ENCODE data around the gene TXNDC8. TPM values are rescaled to one million over a fixed set of nuclear protein-coding genes. Genes with fewer than 3 reads are reported as not detected.
A peak's percentile ranks its signal among the peaks of the same experiment; 100 is the strongest.

Gene TXNDC8
- total and polyA plus RNA-seq, 2 of the 13 experiments (the other 11 are each of a cell fraction or from before 2014, with no cell fraction given): not detected

DNA sequence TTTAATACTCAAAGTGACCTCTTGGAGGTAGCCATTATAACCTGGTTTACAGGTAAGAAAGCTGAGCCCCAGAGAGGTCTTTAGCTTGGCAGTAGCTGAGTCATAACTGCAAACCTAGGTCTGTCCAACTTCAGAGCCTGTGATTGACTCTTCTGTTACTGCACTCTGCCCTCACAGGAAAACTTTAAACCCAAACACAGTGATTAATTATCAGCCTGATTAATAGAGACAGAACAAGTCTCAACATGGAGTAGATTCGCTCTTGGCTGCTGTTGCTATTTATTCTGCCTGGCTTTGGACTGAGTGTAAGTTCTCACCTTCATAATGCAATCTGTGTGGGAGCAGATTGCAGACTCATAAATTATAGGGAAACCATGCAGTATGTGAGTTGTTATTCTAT, 53.9 kb downstream of the TXNDC8 start (continued):
- TF ChIP-seq, protein P1, sequence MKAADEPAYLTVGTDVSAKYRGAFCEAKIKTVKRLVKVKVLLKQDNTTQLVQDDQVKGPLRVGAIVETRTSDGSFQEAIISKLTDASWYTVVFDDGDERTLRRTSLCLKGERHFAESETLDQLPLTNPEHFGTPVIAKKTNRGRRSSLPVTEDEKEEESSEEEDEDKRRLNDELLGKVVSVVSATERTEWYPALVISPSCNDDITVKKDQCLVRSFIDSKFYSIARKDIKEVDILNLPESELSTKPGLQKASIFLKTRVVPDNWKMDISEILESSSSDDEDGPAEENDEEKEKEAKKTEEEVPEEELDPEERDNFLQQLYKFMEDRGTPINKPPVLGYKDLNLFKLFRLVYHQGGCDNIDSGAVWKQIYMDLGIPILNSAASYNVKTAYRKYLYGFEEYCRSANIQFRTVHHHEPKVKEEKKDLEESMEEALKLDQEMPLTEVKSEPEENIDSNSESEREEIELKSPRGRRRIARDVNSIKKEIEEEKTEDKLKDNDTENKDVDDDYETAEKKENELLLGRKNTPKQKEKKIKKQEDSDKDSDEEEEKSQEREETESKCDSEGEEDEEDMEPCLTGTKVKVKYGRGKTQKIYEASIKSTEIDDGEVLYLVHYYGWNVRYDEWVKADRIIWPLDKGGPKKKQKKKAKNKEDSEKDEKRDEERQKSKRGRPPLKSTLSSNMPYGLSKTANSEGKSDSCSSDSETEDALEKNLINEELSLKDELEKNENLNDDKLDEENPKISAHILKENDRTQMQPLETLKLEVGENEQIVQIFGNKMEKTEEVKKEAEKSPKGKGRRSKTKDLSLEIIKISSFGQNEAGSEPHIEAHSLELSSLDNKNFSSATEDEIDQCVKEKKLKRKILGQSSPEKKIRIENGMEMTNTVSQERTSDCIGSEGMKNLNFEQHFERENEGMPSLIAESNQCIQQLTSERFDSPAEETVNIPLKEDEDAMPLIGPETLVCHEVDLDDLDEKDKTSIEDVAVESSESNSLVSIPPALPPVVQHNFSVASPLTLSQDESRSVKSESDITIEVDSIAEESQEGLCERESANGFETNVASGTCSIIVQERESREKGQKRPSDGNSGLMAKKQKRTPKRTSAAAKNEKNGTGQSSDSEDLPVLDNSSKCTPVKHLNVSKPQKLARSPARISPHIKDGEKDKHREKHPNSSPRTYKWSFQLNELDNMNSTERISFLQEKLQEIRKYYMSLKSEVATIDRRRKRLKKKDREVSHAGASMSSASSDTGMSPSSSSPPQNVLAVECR (CRISPR knock-in tag; IDR thresholded peaks at IDR 0.05; ENCODE audit: borderline replicate concordance): no peak
- TF ChIP-seq ZNF383 (CRISPR knock-in tag; IDR thresholded peaks at IDR 0.05; ENCODE audit: borderline replicate concordance): no peak
- TF ChIP-seq, protein P2, sequence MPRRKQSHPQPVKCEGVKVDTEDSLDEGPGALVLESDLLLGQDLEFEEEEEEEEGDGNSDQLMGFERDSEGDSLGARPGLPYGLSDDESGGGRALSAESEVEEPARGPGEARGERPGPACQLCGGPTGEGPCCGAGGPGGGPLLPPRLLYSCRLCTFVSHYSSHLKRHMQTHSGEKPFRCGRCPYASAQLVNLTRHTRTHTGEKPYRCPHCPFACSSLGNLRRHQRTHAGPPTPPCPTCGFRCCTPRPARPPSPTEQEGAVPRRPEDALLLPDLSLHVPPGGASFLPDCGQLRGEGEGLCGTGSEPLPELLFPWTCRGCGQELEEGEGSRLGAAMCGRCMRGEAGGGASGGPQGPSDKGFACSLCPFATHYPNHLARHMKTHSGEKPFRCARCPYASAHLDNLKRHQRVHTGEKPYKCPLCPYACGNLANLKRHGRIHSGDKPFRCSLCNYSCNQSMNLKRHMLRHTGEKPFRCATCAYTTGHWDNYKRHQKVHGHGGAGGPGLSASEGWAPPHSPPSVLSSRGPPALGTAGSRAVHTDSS (CRISPR knock-in tag; conservative IDR thresholded peaks at IDR 0.05): no peak
- TF ChIP-seq ZNF589 (CRISPR knock-in tag; conservative IDR thresholded peaks at IDR 0.05): no peak
- TF ChIP-seq KMT2B (CRISPR knock-in tag; IDR thresholded peaks at IDR 0.05): no peak
- TF ChIP-seq CENPT (CRISPR knock-in tag; IDR thresholded peaks at IDR 0.05; ENCODE audit: low read depth): no peak

DNA sequence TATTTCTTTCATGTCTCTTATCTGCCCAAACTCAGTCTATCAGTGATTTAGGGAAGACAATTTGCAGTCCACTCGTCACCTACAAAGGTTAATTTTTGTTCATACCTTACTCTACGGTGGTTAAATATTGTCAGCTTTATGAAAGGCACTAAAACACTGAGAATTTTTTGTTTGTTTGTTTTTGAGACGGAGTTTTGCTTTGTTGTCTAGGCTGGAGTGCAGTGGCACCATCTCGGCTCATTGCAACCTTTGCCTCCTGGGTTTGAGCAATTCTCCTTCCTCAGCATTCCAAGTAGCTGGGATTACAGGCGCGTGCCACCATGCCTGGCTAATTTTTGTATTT, 55.0 kb downstream of the TXNDC8 start:
- ATAC-seq (no peak; the same call in 2 of the 3 replicates), DNase-seq (ENCODE audit: low spot score) (no peak), FAIRE-seq (no peak)
- peaks cover 54% of the 10 kb centered on the region for H3K4me1 ChIP-seq (ENCODE audit: insufficient read depth, low read length)
- ChIA-PET CTCF (ENCODE audit: low intra/inter-chr PET ratio, low total read pairs) (no interaction called here), POLR2A (interaction anchor here (1.3 to 3.4 kb wide), 2 partner anchors 26 to 62 kb away, joined by 3 to 28 read pairs; partner anchors contain the start of gene TXN)
- no peak overlapping the region for H3K27ac ChIP-seq (ENCODE audit: extremely low read length, insufficient read depth, low read length)
- no peaks in the 10 kb centered on the region for H3K36me3 ChIP-seq (replicated peaks in 1 of 2; ENCODE audit: control insufficient read depth in 1 of 2, insufficient read depth in 2 of 2, low read length in 2 of 2)
- no peak overlapping the region; a peak in 2 of 6 replicates for H3K4me3 ChIP-seq (replicated peaks in 1 of 3; ENCODE audit: insufficient read depth in 1 of 3, low read depth in 2 of 3, low read length in 3 of 3)
- intact Hi-C loops (cut with micrococcal nuclease; ENCODE audit: unreplicated experiment): no loop called here
- no peak overlapping the region for H3K9ac ChIP-seq (ENCODE audit: insufficient read depth, low read depth, low read length)
- BruUV-seq (replicated peaks): no TSS peak
- under 1% methylated on average over 6 of the region's 6 CpGs for WGBS (ENCODE audit: low lambda C conversion rate)
- no peaks in the 10 kb centered on the region for H4K20me1 ChIP-seq (ENCODE audit: insufficient read depth, low read length)
- in situ Hi-C loops (cut with HindIII; ENCODE audit: extremely low pct_ligation_motif_present, low pct_unique_long_range_greater_than_20kb): no loop called here
- no peaks in the 10 kb centered on the region for H3K27me3 ChIP-seq (ENCODE audit: control insufficient read depth in 1 of 2, insufficient read depth in 2 of 2, low read length in 2 of 2)
- TF ChIP-seq TCF7 (IDR thresholded peaks at IDR 0.05; ENCODE audit: low read depth) (peak; percentile 40; the same call in 1 of the 2 replicates), HNRNPH1 (optimal IDR thresholded peaks at IDR 0.05; ENCODE audit: low read depth, low read length) (no peak), HNF4A (CRISPR knock-in tag; IDR thresholded peaks at IDR 0.05) (peak; percentile 11; the same call in 1 of the 2 replicates), ZNF672 (CRISPR knock-in tag; IDR thresholded peaks at IDR 0.05) (no peak), MZF1 (CRISPR knock-in tag; IDR thresholded peaks at IDR 0.05; ENCODE audit: borderline replicate concordance) (no peak), ZNF441 (CRISPR knock-in tag; IDR thresholded peaks at IDR 0.05; ENCODE audit: borderline replicate concordance) (peak; percentile 72; the same call in 1 of the 2 replicates)
- no peaks in the 10 kb centered on the region for H3K79me2 ChIP-seq (ENCODE audit: insufficient read depth, low read length)
- H3K4me2 ChIP-seq (ENCODE audit: low read depth, low read length): peak overlapping the region; percentile 65
- H2AFZ ChIP-seq (ENCODE audit: low read length): no peak overlapping the region
- H3K9me3 ChIP-seq (ENCODE audit: low read length): no peaks in the 10 kb centered on the region

Measured in HepG2 (cell line).